ENCODE results near the gene BLOC1S5. TPM values are rescaled to one million over a fixed set of nuclear protein-coding genes. Genes with fewer than 3 reads are reported as not detected.
A peak's percentile ranks its signal among the peaks of the same experiment; 100 is the strongest.
"Not testable (repeated sequence)": the region's sequence is repeated elsewhere in the genome, so short reads cannot be mapped to it uniquely, and the experiment has no call there.

BLOC1S5 gene
- total RNA-seq, 1 donor from 2014 or later: 10.8 TPM

DNA sequence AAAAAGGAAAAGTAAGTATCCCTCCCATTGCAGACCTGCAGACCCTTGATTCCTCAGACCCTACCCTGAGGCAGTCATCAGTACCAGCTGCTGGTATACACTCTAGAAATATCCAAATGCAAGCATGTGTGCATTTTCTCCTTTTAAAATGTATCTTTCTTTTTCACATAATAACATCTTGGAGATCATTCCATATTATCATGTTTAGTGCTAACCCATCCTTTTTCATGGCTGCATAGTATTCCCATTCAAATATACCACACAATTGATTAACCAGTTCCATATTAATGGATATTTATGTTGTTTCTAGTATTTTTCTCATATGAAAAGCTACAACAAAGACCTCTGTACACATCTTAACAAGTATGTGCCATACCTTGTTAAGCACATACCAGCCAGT, 70.8 kb downstream of the BLOC1S5 start:
- no peak for DNase-seq (ENCODE audit: low spot score)

- DNase-seq (ENCODE audit: low spot score): peak; percentile 20
Observed at GRCh38 chr6:7992002-7992815, 72.0 kb downstream of the BLOC1S5 start.

DNA sequence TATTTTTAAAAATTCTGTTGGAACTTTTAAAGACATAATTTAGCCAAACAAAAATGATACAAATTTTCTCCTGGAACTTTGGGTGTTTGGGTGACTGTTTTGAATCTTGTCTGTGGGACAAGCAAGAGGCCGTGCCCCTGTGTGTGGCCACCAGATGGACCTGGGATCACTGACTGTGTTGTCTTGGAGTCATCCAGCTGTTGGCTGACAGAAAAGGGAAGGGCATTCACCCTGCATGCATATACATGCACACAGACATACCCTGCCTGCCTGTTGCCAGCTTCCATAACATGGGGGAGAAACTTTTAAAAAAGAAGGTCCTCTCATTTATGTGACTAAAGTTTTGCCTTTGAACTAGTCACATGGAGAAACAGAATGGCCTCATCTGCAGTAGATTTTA, 72.7 kb downstream of the BLOC1S5 start:
- no peak for DNase-seq (ENCODE audit: low spot score)

- no peak for DNase-seq (ENCODE audit: low spot score)
Observed at GRCh38 chr6:7986219-7986618, 78.0 kb downstream of the BLOC1S5 start.

DNA sequence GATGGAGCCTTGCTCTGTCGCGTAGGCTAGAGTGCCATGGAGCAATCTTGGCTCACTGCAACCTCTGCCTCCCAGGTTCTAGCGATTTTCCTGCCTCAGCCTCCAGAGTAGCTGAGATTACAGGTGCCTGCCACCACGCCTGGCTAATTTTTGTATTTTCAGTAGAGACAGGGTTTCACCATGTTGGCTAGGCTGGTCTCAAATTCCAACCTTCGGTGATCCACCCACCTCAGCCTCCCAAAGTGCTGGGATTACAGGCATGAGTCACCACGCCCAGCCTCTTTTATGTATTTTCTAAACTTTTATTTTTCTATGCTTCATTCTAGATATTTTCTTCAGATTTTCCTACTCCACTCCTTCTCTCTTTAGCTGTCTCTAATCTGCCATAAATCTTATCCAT, 80.2 kb downstream of the BLOC1S5 start:
- DNase-seq (ENCODE audit: low spot score): not testable (repeated sequence)

DNA sequence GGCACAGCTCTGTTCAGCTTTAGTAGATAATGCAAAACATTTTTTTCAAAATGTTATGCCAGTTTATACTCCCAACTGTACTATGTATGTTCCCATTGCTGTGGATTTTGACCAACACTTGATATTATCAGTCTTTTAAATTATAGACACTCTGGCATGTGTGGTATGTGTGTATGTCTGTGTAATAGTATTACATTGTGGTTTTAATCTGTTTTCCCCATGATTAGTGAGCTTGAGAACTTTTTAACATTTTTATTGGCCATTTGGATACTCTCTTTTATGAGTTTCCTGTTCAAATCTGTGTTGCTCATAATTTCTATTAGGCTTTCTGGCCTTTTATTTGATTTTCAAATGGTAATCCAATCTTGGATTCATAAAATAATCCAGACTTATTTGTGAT, 84.4 kb downstream of the BLOC1S5 start:
- DNase-seq (ENCODE audit: low spot score): no peak

DNA sequence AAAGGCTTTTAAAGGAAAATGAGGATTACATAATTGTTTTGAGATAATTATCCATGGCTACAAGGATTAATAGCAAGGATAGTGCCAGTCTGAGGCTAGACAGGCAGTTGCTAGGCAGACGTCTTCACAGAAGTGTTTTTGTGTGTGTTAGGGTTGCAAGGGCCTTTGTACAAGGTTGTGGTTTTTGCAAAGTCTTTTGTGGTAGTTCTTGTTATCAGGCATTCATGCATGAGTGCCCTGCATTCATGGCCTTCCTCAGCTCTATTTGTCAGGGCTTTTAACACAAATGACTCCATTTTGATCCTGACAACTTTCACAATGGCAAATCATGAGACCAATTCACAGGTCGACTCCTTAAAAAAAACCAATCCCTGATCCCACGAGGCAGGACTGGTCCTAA, 85.5 kb downstream of the BLOC1S5 start:
- DNase-seq (ENCODE audit: low spot score): no peak

GRCh38 chr6:7976485-7977056, 87.6 kb downstream of the BLOC1S5 start:
- no peak for DNase-seq (ENCODE audit: low spot score)

DNA sequence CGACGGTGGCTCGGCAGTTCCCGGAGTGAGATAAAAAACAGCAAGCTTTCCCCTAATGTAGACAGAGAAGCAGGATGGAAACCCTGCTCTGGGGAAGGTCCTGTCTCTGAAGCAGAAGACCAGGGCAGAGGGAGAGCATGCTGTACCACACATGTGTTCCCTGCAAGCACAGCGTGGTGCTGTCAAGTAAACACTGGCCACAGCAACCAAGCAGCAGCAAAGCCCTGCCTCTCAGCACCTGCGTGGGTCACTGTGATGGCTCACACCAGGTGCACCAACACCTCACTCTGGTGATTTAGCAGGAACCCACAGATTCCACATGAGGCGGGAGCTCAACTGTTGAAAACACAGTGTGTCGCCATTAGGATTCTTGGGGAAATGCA, 88.4 kb downstream of the BLOC1S5 start:
- no peak for DNase-seq (ENCODE audit: low spot score)

DNA sequence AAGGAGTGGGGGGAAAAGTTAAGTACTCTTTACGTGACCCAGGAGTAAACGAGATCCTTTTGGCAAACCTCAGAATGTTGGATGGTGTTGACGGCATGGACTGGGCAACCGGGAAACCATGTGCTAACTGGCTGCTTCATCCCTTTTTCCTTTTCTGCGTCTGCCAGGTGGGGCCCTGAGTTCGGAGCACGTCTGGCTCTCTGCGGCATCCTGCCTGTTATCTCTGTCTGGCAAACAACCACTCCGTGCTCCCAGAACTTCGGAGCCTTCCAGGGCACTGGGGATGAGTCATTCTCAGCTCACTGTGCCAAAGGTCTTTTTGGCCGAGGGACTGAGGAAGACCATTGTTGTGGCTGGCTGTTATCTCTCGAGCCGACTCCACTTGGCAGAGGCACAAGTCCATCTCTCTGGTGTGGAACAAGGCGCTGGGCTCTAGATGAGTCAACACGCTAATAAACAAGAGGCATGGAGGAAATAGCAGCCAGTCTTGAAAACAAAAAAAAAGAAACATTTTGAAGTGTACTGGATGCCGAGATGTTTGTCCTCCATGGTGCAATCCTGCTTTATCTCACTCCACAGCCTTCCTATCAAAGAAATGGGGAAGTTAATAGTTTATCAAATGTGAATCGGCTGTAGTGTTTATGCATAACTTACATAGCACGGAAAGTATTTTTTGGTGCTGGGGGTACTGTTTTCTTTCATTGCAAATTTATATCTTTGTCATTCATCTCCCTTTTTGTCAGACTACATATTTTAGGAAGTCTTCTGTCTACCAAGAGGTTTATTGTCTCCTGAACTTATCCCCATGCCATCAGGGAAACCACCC, 89.0 kb downstream of the BLOC1S5 start:
- DNase-seq (ENCODE audit: low spot score): peak; percentile 94

GRCh38 chr6:7974565-7974937, 89.6 kb downstream of the BLOC1S5 start:
- no peak for DNase-seq (ENCODE audit: low spot score)

DNA sequence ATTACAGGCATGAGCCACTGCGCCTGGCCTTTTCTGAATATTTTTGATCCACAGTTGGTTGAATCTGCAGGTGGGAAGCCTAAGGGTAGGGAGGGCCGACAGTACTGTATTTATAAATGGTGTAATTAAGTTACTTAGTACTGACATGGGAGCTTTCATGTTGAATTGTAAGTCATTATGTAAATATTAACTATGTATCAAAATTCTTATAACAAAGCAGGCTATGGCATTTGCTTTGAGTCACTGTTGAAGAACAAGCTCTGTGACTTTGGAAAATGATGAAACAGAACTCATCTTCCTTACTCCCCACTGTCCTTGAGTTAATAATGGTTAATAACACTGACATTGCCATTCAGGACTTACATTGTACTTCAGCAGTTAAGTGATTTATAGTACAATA, 90.6 kb downstream of the BLOC1S5 start:
- DNase-seq (ENCODE audit: low spot score): no peak

GRCh38 chr6:7971499-7971898, 92.7 kb downstream of the BLOC1S5 start:
- no peak for DNase-seq (ENCODE audit: low spot score)

- no peak for DNase-seq (ENCODE audit: low spot score)
Observed at GRCh38 chr6:7970616-7971015, 93.6 kb downstream of the BLOC1S5 start.

Other genes starting within 250 kb of the BLOC1S5 start
- gene TXNDC5, start 153.6 kb downstream of the BLOC1S5 start, total RNA-seq: 84.8 TPM
- 11.6 TPM for gene EEF1E1, start 38.2 kb upstream of the BLOC1S5 start, total RNA-seq

Measured in mucosa of gallbladder (tissue), 1 donor.